RWPE1 (cell line): ENCODE data around the gene PLA2G2D.

Source experiments
- CTCF ChIA-PET: fragments of 350-600 bp; sonication (Branson Sonifier 250); formaldehyde crosslinking; extraction: SDS; loops from one replicate; lab custom pipeline; 2021; lab: Yijun Ruan, JAX
- POLR2A ChIA-PET: fragments of 400-600 bp; formaldehyde crosslinking; extraction: SDS; loops from one replicate; lab custom pipeline; 2020; ENCODE audit warnings: antibody characterized with exemption; ENCODE audit not compliant: low non-redundant PET; lab: Yijun Ruan, JAX
- DNase-seq: peaks from one replicate; pipeline ENCODE4 v3.0.0; 2012; ENCODE audit warnings: low spot score
- H3K27ac ChIP-seq: fragments of 450-650 bp; 2 replicates; pipeline ENCODE4 v1.5.1; 2017
- TF ChIP-seq, protein P1 (sequence below): fragments of 450-650 bp; conservative IDR thresholded peaks from 2 replicates; pipeline ENCODE4 v1.5.1; 2017; ENCODE audit warnings: low read depth, mild to moderate bottlenecking

The PLA2G2D gene

DNA sequence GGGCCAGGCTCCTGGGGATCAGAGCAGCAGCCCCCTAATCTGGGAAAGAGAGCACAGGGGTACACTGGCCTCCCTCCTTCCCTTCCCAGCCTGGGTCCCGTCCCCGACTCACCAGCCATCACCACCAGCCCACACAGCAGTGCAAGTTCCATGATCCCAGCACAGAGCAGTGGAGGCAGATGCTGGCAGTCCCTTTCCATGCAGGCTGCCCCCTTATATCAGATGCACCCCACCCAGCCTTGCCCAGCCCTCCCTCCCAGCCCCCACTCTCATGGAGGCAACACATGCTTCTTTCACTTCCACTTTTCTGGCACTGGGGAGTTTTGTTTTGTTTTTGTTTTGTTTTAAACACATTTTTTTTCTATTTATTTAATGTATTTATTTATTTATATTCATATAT, at the start of gene PLA2G2D:
Gene PLA2G2D (minus strand): TSS at position 190 of the 400 bp plus-strand sequence. CDS start 38 bp downstream, at position 152.
- TF ChIP-seq, protein P1, sequence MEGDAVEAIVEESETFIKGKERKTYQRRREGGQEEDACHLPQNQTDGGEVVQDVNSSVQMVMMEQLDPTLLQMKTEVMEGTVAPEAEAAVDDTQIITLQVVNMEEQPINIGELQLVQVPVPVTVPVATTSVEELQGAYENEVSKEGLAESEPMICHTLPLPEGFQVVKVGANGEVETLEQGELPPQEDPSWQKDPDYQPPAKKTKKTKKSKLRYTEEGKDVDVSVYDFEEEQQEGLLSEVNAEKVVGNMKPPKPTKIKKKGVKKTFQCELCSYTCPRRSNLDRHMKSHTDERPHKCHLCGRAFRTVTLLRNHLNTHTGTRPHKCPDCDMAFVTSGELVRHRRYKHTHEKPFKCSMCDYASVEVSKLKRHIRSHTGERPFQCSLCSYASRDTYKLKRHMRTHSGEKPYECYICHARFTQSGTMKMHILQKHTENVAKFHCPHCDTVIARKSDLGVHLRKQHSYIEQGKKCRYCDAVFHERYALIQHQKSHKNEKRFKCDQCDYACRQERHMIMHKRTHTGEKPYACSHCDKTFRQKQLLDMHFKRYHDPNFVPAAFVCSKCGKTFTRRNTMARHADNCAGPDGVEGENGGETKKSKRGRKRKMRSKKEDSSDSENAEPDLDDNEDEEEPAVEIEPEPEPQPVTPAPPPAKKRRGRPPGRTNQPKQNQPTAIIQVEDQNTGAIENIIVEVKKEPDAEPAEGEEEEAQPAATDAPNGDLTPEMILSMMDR = no peak
- ChIA-PET CTCF (no interaction called here), POLR2A (no interaction called here)
- no peak within 1 kb of the TSS for H3K27ac ChIP-seq
- no peak for DNase-seq

GRCh38 chr1:20168564-20169491, 49.5 kb upstream of the PLA2G2D start:
- CTCF ChIA-PET = no interaction called here
- POLR2A ChIA-PET = no interaction called here
- no peak for DNase-seq
- TF ChIP-seq, protein P1 = no peak
- no peak overlapping the region for H3K27ac ChIP-seq

GRCh38 chr1:20167126-20167525, 47.8 kb upstream of the PLA2G2D start:
- POLR2A ChIA-PET = interaction anchor here (0.5 kb wide), 1 partner anchor 218 kb away, joined by 3 read pairs; no protein-coding TSS in a partner anchor
- DNase-seq = peak; percentile 23
- TF ChIP-seq, protein P1 = no peak
- CTCF ChIA-PET = interaction anchor here (0.6 to 1.0 kb wide), 2 partner anchors 264 to 514 kb away, joined by 3 read pairs; no protein-coding TSS in a partner anchor
- H3K27ac ChIP-seq = no peak overlapping the region

GRCh38 chr1:20166051-20166450, 46.7 kb upstream of the PLA2G2D start:
- H3K27ac ChIP-seq = no peak overlapping the region
- ChIA-PET POLR2A (no interaction called here), CTCF (interaction anchor here (0.5 to 1.4 kb wide), 7 partner anchors 29 to 329 kb away, joined by 3 to 16 read pairs (median 3); no protein-coding TSS in a partner anchor)
- DNase-seq = peak; percentile 20
- TF ChIP-seq, protein P1 = no peak

GRCh38 chr1:20165522-20165951, 46.2 kb upstream of the PLA2G2D start:
- ChIA-PET POLR2A (no interaction called here), CTCF (interaction anchor here (0.5 to 1.4 kb wide), 7 partner anchors 30 to 329 kb away, joined by 3 to 16 read pairs (median 3); no protein-coding TSS in a partner anchor)
- DNase-seq = peak; percentile 40
- H3K27ac ChIP-seq = no peak overlapping the region
- TF ChIP-seq, protein P1 = no peak

DNA sequence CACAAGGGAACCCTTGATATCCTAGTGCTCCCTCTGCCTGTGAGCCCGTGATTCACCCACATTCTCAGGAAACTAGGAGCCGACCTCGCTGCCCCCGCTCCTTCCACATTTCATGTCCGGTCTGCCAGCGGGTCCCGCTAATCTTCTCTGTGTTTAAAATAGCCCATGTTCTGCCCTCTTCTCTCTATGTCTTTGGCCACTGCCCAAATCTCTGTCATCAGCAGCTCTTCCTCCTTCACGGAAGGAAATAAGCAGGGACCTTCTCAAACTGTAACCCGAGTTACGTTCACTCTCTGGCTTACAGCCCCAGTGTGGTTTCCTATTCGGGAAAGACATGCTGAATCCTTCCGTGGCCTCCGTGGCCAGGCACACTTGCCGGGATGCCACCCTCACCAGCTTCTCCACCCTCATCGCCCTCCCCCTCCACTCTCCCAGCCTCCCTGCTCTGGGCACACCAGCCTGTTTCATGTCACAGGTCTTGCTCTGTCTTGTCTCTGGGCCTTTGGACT, 45.4 kb upstream of the PLA2G2D start:
- CTCF ChIA-PET = no interaction called here
- POLR2A ChIA-PET = no interaction called here

More for the DNA sequence above, 45.4 kb upstream of the PLA2G2D start:
- no peak for DNase-seq
- TF ChIP-seq, protein P1 = no peak
- no peak overlapping the region for H3K27ac ChIP-seq
